Activated CD4-positive, alpha-beta T cell treated with anti-CD3 and anti-CD28 coated beads for 4 hours (primary cell): Measurements from ENCODE around the gene TALDO1.

ENCODE experiments used
- DNase-seq, 2 donors: peaks; one replicate each; pipeline ENCODE4 v3.0.0-alpha.2; 2020

Gene TALDO1

GRCh38 chr11:747158-748006, at the start of gene TALDO1:
Gene TALDO1 (plus strand): TSS chr11:747464. CDS start chr11:747482, 18 bp downstream.
- peak; percentile 70 to 74 for DNase-seq

- no peak for DNase-seq
Measured at GRCh38 chr11:697811-698311, 49.4 kb upstream of the TALDO1 start.

- no peak for DNase-seq
Measured at GRCh38 chr11:698493-699115, 48.7 kb upstream of the TALDO1 start.

GRCh38 chr11:699116-699508, 48.2 kb upstream of the TALDO1 start:
- no peak for DNase-seq

GRCh38 chr11:699753-700152, 47.5 kb upstream of the TALDO1 start:
- DNase-seq: no peak

GRCh38 chr11:701741-702461, 45.4 kb upstream of the TALDO1 start:
- no peak for DNase-seq

- DNase-seq: no peak
Measured at GRCh38 chr11:702462-703461, 44.5 kb upstream of the TALDO1 start.

- no peak for DNase-seq
Measured at GRCh38 chr11:703506-703905, 43.8 kb upstream of the TALDO1 start.

GRCh38 chr11:704228-704674, 43.0 kb upstream of the TALDO1 start:
- DNase-seq: no peak

GRCh38 chr11:704781-705645, 42.3 kb upstream of the TALDO1 start:
- no peak for DNase-seq

GRCh38 chr11:705646-706438, 41.4 kb upstream of the TALDO1 start, which contains the start of gene EPS8L2:
Gene EPS8L2 (plus strand): TSS chr11:706231. CDS start chr11:709408, 3,177 bp downstream.
- DNase-seq: peak in 1 of 2 donors; percentile 45

- DNase-seq: no peak
Measured at GRCh38 chr11:706439-706956, 40.8 kb upstream of the TALDO1 start.

- DNase-seq: no peak
Measured at GRCh38 chr11:706957-707816, 40.1 kb upstream of the TALDO1 start.

GRCh38 chr11:707817-708420, 39.3 kb upstream of the TALDO1 start:
- no peak for DNase-seq

GRCh38 chr11:708511-708910, 38.8 kb upstream of the TALDO1 start:
- DNase-seq: no peak

- DNase-seq: no peak
Measured at GRCh38 chr11:709109-709997, 37.9 kb upstream of the TALDO1 start.

- no peak for DNase-seq
Measured at GRCh38 chr11:714436-714835, 32.8 kb upstream of the TALDO1 start.
